ENCODE measurements around the gene DDX28. TPM values are rescaled to one million over a fixed set of nuclear protein-coding genes. Genes with fewer than 3 reads are reported as not detected.

DDX28 gene
- total and polyA plus RNA-seq, 10 of the 15 experiments (the other 5 are each of a cell fraction or from before 2014, with no cell fraction given), result 3.6 to 40.4 (median 20.0) TPM

DNA sequence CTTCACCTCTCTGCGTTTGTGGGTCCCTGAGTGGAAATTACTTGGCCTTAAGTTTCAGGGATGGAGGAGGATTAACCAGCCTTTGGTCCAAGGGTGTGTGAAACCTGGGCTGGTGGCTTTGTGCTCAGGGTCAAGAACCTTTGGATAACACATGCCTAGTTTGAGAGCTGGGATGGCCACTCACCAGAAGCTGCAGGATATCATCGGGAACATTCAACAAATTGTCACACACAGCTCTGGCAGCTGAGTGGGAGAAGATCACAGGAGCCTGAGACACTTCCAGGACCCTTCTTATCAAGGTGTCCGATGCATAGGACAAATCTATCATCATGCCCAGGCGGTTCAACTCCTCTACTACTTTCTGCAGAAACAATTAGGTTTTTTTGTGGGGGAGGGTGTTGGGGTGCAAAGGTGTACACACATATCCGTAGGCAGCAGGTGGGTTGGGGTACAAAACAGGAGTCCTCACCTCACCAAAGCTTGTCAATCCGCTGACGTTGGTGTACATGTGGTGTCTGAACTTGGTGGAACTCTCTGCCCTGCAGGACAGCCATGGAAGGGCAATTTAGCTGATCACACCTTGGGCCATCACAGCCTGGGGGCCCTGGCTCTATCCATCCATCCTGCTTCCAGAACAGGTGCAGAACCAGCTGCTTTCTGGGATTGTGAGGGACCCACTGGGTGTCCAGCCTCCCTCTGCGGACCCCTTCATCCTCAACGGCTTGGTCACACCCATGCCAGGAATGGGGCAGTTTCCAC lies 45.4 kb downstream of the DDX28 start:
- Histone ChIP-seq H3K4me2 (ENCODE audit: control insufficient read depth, insufficient read depth) (no peak overlapping the region), H3K79me2 (ENCODE audit: control insufficient read depth, insufficient read depth, low read length) (no peaks in the 10 kb centered on the region), H3K9me3 (replicated peaks; ENCODE audit: control insufficient read depth, insufficient read depth, low read length) (no peaks in the 10 kb centered on the region), H3K27me3 (replicated peaks in 1 of 2; ENCODE audit: control insufficient read depth in 2 of 2, insufficient read depth in 2 of 2, low read length in 1 of 2) (no peaks in the 10 kb centered on the region; a peak in 1 of 4 replicates), H3K9ac (ENCODE audit: control insufficient read depth, insufficient read depth, low read length) (no peak overlapping the region), H3K4me1 (ENCODE audit: control insufficient read depth, insufficient read depth, low read length) (peaks cover 22% of the 10 kb centered on the region), H2AFZ (ENCODE audit: control insufficient read depth, low read depth, low read length) (no peak overlapping the region), H3K4me3 (no peak overlapping the region), H4K20me1 (ENCODE audit: control insufficient read depth, insufficient read depth) (no peaks in the 10 kb centered on the region), H3K27ac (ENCODE audit: control insufficient read depth, insufficient read depth) (no peak overlapping the region), H3K36me3 (ENCODE audit: control insufficient read depth in 2 of 2, insufficient read depth in 2 of 2, low read length in 1 of 2) (no peaks in the 10 kb centered on the region)
- ATAC-seq (no peak), FAIRE-seq (no peak), DNase-seq (ENCODE audit: low read depth, low spot score) (no peak)
- POLR2A ChIA-PET, result interaction anchor here (0.6 kb wide), 1 partner anchor 233 kb away, joined by 3 read pairs; no protein-coding TSS in a partner anchor
- RAD21 ChIA-PET (ENCODE audit: unreplicated experiment), result interaction anchor here (0.5 kb wide), 1 partner anchor 515 kb away, joined by 3 read pairs; no protein-coding TSS in a partner anchor
- intact Hi-C loops (cut with micrococcal nuclease; ENCODE audit: unreplicated experiment), result no loop called here
- no TSS peak for BruUV-seq (replicated peaks)
- 74% methylated on average over 9 of the region's 9 CpGs for WGBS (ENCODE audit: insufficient coverage, insufficient replicate concordance, low lambda C conversion rate, missing lambda C conversion rate)
- in situ Hi-C loops (cut with MboI), result no loop called here
- CTCF ChIA-PET, result no interaction called here
- TF ChIP-seq HDGF (IDR thresholded peaks at IDR 0.05), result no peak
- TF ChIP-seq MYB (IDR thresholded peaks at IDR 0.05; ENCODE audit: borderline replicate concordance, low read depth, low read length), result no peak
- no peak for TF ChIP-seq TARDBP (IDR thresholded peaks at IDR 0.05; ENCODE audit: borderline replicate concordance)
- TF ChIP-seq, protein P1, sequence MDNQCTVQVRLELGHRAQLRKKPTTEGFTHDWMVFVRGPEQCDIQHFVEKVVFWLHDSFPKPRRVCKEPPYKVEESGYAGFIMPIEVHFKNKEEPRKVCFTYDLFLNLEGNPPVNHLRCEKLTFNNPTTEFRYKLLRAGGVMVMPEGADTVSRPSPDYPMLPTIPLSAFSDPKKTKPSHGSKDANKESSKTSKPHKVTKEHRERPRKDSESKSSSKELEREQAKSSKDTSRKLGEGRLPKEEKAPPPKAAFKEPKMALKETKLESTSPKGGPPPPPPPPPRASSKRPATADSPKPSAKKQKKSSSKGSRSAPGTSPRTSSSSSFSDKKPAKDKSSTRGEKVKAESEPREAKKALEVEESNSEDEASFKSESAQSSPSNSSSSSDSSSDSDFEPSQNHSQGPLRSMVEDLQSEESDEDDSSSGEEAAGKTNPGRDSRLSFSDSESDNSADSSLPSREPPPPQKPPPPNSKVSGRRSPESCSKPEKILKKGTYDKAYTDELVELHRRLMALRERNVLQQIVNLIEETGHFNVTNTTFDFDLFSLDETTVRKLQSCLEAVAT (IDR thresholded peaks at IDR 0.05), result no peak
- TF ChIP-seq, protein P2, sequence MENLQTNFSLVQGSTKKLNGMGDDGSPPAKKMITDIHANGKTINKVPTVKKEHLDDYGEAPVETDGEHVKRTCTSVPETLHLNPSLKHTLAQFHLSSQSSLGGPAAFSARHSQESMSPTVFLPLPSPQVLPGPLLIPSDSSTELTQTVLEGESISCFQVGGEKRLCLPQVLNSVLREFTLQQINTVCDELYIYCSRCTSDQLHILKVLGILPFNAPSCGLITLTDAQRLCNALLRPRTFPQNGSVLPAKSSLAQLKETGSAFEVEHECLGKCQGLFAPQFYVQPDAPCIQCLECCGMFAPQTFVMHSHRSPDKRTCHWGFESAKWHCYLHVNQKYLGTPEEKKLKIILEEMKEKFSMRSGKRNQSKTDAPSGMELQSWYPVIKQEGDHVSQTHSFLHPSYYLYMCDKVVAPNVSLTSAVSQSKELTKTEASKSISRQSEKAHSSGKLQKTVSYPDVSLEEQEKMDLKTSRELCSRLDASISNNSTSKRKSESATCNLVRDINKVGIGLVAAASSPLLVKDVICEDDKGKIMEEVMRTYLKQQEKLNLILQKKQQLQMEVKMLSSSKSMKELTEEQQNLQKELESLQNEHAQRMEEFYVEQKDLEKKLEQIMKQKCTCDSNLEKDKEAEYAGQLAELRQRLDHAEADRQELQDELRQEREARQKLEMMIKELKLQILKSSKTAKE (IDR thresholded peaks at IDR 0.05; ENCODE audit: low read depth, poor library complexity, severe bottlenecking), result no peak
- TF ChIP-seq, protein P3, sequence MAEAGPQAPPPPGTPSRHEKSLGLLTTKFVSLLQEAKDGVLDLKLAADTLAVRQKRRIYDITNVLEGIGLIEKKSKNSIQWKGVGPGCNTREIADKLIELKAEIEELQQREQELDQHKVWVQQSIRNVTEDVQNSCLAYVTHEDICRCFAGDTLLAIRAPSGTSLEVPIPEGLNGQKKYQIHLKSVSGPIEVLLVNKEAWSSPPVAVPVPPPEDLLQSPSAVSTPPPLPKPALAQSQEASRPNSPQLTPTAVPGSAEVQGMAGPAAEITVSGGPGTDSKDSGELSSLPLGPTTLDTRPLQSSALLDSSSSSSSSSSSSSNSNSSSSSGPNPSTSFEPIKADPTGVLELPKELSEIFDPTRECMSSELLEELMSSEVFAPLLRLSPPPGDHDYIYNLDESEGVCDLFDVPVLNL (IDR thresholded peaks at IDR 0.05; ENCODE audit: low read depth, low read length), result no peak
- TF ChIP-seq SMC3 (IDR thresholded peaks at IDR 0.05; ENCODE audit: borderline replicate concordance, low read length), result no peak
- TF ChIP-seq TCF12 (IDR thresholded peaks at IDR 0.05; ENCODE audit: low read depth, low read length), result no peak
- no peak for TF ChIP-seq SRF (IDR thresholded peaks at IDR 0.05; ENCODE audit: low read depth in 2 of 2, low read length in 2 of 2)
- no peak for TF ChIP-seq BCL11A (IDR thresholded peaks at IDR 0.05; ENCODE audit: low read depth, low read length)
- SMC1A ChIA-PET (ENCODE audit: uncharacterized antibody, unreplicated experiment), result interaction anchor here (1.2 kb wide), 1 partner anchor 15 kb away, joined by 3 read pairs; no protein-coding TSS in a partner anchor

All from GM12878 (cell line).